GM13977 (cell line): Measurements from ENCODE around the gene PRDM5.

Source experiments
- DNase-seq: peaks from one replicate; pipeline ENCODE4 v3.0.0; 2012; ENCODE audit warnings: low spot score
- CTCF ChIP-seq: IDR thresholded peaks from 2 replicates; pipeline ENCODE4 v1.5.1; 2012; ENCODE audit warnings: mild to moderate bottlenecking, control low read depth; ENCODE audit not compliant: insufficient read depth; ENCODE audit errors: extremely low read depth, missing control alignments
- in situ Hi-C: fragments of 300-500 bp; cut with MboI; formaldehyde crosslinking; loops from one replicate; pipeline ENCODE4 v1.12.0; 2022; ENCODE audit warnings: low sequenced_read_pairs, low pct_unique_long_range_greater_than_20kb, mixed read lengths, inconsistent platforms; ENCODE audit not compliant: unreplicated experiment

PRDM5 gene

GRCh38 chr4:120765260-120765680 is 157.3 kb downstream of the PRDM5 start:
- in situ Hi-C loops, result no loop called here
- no peak for DNase-seq
- TF ChIP-seq CTCF, result no peak

- no peak for TF ChIP-seq CTCF
- in situ Hi-C loops, result no loop called here
- no peak for DNase-seq
Observed at GRCh38 chr4:120763650-120764049, 158.9 kb downstream of the PRDM5 start.

- no peak for DNase-seq
- in situ Hi-C loops, result no loop called here
- TF ChIP-seq CTCF, result no peak
Observed at GRCh38 chr4:120761070-120761469, 161.5 kb downstream of the PRDM5 start.

GRCh38 chr4:120760047-120760446 is 162.5 kb downstream of the PRDM5 start:
- DNase-seq, result no peak
- in situ Hi-C loops, result no loop called here
- no peak for TF ChIP-seq CTCF

- no peak for TF ChIP-seq CTCF
- DNase-seq, result no peak
- in situ Hi-C loops, result no loop called here
Observed at GRCh38 chr4:120755864-120756263, 166.7 kb downstream of the PRDM5 start.

- DNase-seq, result no peak
- in situ Hi-C loops, result no loop called here
- no peak for TF ChIP-seq CTCF
Observed at GRCh38 chr4:120754590-120754989, 167.9 kb downstream of the PRDM5 start.

- in situ Hi-C loops, result no loop called here
- DNase-seq, result no peak
- no peak for TF ChIP-seq CTCF
Observed at GRCh38 chr4:120753854-120754253, 168.7 kb downstream of the PRDM5 start.
